RWPE1 (cell line): ENCODE data around the gene RNF44.

Experiments
- CTCF ChIA-PET: fragments of 350-600 bp; sonication (Branson Sonifier 250); formaldehyde crosslinking; extraction: SDS; loops from one replicate; lab custom pipeline; 2021; lab: Yijun Ruan, JAX
- POLR2A ChIA-PET: fragments of 400-600 bp; formaldehyde crosslinking; extraction: SDS; loops from one replicate; lab custom pipeline; 2020; ENCODE audit warnings: antibody characterized with exemption; ENCODE audit not compliant: low non-redundant PET; lab: Yijun Ruan, JAX
- DNase-seq: peaks from one replicate; pipeline ENCODE4 v3.0.0; 2012; ENCODE audit warnings: low spot score
- H3K27ac ChIP-seq: fragments of 450-650 bp; 2 replicates; pipeline ENCODE4 v1.5.1; 2017
- TF ChIP-seq, protein P1 (sequence below): fragments of 450-650 bp; conservative IDR thresholded peaks from 2 replicates; pipeline ENCODE4 v1.5.1; 2017; ENCODE audit warnings: low read depth, mild to moderate bottlenecking

Gene RNF44

DNA sequence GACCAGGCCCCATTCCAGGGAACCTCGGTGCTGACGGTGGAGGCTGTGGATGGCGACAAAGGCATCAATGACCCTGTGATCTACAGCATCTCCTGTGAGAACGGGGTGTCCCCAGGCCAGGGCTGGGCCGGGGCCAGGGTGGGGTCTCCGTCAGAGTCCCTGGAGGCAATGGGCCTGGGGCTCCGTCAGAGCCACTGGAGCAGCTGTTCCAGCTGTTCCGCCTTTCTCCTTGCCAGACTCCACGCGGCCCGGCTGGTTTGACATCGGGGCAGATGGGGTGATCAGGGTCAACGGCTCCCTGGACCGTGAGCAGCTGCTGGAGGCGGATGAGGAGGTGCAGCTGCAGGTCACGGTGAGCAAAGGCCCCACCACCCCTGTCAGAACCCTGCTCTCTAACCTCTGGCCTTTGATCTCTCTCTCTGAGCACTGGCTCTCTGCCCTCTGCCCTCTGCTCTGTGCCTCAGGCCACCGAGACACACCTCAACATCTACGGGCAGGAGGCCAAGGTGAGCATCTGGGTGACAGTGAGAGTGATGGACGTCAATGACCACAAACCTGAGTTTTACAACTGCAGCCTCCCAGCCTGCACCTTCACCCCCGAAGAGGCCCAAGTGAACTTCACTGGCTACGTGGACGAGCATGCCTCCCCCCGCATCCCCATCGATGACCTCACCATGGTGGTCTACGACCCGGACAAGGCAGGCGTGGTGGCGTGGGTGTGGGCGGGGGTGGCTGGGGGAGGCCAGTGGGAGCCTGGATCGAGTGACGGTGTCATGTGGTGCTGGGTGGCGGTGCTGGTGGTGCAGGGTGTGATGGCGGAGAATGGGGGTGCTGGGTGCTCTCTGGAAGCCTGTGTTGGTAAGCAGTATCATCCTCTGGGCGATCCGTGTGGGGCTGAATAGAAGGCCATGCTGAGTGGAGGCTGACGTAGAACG lies 38.6 kb upstream of the RNF44 start:
- no peak for DNase-seq
- TF ChIP-seq, protein P1, sequence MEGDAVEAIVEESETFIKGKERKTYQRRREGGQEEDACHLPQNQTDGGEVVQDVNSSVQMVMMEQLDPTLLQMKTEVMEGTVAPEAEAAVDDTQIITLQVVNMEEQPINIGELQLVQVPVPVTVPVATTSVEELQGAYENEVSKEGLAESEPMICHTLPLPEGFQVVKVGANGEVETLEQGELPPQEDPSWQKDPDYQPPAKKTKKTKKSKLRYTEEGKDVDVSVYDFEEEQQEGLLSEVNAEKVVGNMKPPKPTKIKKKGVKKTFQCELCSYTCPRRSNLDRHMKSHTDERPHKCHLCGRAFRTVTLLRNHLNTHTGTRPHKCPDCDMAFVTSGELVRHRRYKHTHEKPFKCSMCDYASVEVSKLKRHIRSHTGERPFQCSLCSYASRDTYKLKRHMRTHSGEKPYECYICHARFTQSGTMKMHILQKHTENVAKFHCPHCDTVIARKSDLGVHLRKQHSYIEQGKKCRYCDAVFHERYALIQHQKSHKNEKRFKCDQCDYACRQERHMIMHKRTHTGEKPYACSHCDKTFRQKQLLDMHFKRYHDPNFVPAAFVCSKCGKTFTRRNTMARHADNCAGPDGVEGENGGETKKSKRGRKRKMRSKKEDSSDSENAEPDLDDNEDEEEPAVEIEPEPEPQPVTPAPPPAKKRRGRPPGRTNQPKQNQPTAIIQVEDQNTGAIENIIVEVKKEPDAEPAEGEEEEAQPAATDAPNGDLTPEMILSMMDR = no peak
- CTCF ChIA-PET = interaction anchor here (1.0 kb wide), 1 partner anchor 39 kb away, joined by 3 read pairs; the partner anchor contains the start of gene RNF44
- H3K27ac ChIP-seq = no peak overlapping the region
- POLR2A ChIA-PET = no interaction called here

DNA sequence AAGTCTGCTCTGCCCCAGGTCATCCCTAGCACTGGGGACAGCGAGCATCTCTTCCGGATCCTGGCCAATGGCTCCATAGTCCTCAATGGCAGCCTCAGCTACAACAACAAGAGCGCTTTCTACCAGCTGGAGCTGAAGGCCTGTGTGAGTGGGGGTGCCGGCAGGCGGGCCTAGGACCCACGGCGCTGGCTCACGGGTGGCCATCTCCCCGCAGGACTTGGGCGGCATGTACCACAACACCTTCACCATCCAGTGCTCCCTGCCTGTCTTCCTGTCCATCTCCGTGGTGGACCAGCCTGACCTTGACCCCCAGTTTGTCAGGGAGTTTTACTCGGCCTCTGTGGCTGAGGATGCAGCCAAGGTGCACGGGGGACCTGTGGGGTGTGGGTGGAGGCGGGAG lies 37.9 kb upstream of the RNF44 start:
- TF ChIP-seq, protein P1 = no peak
- ChIA-PET POLR2A (no interaction called here), CTCF (interaction anchor here (0.8 to 2.4 kb wide), 3 partner anchors 32 to 158 kb away, joined by 3 to 8 read pairs (median 3); partner anchors contain the start of gene RNF44)
- no peak overlapping the region for H3K27ac ChIP-seq
- DNase-seq = no peak

DNA sequence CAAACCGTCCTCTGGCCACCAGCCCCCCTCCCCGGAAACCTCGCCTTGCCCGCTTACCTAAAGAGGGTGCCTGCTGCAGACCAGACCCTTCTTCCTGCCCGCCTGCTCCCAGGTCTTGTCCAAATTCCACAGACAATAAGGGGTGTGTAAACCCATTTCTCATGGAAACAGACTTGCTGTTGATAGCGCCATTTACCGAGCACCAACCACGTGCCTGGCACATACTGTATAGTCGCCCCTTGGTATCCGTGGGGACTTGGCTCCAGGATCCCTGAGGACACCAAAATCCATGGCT lies 37.0 kb upstream of the RNF44 start:
- DNase-seq = no peak
- CTCF ChIA-PET = interaction anchor here (0.6 to 2.4 kb wide), 5 partner anchors 11 to 825 kb away, joined by 3 to 8 read pairs (median 4); no protein-coding TSS in a partner anchor
- TF ChIP-seq, protein P1 = peak; percentile 37; the same call in 1 of the 2 replicates
- POLR2A ChIA-PET = interaction anchor here (0.5 kb wide), 1 partner anchor 317 kb away, joined by 3 read pairs; no protein-coding TSS in a partner anchor
- no peak overlapping the region for H3K27ac ChIP-seq

DNA sequence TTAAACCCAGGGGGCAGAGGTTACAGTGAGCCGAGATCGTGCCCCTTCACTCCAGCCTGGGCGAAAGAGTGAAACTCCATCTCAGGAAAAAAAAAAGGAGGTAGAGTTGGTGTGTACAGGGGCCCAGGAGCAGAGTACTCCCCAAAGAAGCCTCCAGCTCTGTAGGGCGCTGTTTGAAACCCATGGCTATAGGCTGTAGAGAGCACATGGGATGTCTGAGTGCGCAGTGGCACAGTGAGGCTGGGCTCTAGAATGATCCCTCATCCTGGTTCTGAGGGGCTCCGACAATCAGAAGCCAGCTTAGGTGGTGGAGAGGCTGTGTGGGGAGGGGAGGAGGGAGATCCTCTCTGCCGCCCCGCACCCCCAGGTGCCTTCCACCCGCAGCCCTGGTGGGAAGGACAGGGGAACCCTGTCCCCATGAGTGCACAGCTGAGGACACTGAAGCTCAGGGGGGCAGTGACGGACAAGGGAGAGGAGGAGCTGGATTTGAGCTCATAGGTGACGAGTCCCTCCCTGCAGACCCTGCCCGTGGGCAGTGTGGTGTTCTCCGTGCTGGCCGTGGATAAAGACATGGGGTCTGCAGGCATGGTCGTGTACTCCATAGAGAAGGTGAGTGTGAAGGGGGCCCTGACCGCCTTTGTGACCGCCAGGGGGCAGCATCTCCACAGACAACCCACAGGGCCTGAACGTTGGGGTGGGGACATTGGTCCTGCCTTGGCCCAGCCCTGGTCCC lies 36.5 kb upstream of the RNF44 start:
- TF ChIP-seq, protein P1 = peak; percentile 79
- ChIA-PET POLR2A (no interaction called here), CTCF (interaction anchor here (0.5 to 2.4 kb wide), 19 partner anchors 8 to 825 kb away, joined by 3 to 8 read pairs (median 3); partner anchors contain the start of gene CLTB)
- no peak overlapping the region for H3K27ac ChIP-seq
- DNase-seq = peak; percentile 69

DNA sequence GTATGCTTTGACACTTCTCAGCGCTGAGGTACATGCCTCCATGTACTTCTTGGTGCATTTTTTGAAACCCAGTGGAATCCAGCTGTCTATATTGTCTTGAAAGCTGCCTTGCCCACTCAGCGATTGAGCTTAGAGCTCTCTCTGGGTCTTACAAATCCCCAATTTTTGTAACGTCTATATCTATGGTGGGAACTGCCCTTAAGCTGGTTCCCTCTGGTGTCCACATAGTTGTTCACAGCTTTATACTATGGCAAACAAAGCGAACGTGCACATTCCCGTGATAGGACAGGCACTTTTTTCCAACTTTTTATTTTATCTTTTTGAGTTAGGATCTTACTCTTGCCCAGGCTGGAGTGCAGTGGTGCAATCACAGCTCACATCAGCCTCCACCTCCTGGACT lies 32.8 kb upstream of the RNF44 start:
- H3K27ac ChIP-seq = no peak overlapping the region
- TF ChIP-seq, protein P1 = no peak
- ChIA-PET CTCF (interaction anchor here (0.6 to 0.8 kb wide), 5 partner anchors 15 to 835 kb away, joined by 3 read pairs; no protein-coding TSS in a partner anchor), POLR2A (no interaction called here)
- no peak for DNase-seq

DNA sequence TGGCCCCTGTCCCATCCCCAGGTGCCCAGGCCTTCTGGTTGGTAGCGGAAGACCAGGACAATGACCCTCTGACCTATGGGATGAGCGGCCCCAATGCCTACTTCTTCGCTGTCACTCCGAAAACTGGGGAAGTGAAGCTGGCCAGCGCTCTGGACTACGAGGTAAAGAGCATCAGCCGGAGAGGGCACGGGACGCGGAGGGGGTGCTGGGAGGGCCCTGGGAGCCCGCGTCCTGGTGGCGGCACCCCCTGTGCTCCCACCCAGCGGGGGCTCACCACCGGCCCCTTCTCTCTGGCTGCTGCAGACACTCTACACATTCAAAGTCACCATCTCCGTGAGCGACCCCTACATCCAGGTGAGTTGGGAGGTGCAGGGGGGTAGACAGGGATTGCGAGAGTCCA lies 31.5 kb upstream of the RNF44 start:
- ChIA-PET POLR2A (no interaction called here), CTCF (no interaction called here)
- no peak overlapping the region for H3K27ac ChIP-seq
- TF ChIP-seq, protein P1 = no peak
- DNase-seq = no peak
